ENCODE measurements around the gene TMEM123. TPM values are rescaled to one million over a fixed set of nuclear protein-coding genes. Genes with fewer than 3 reads are reported as not detected.
A peak's percentile ranks its signal among the peaks of the same experiment; 100 is the strongest.

TMEM123 gene
- 99.0 and 103 TPM in 2 replicates for polyA plus RNA-seq (2013)

- peak within 1 kb of the TSS; percentile 87 for H3K4me2 ChIP-seq (ENCODE audit: low read length)
- H3K18ac ChIP-seq (ENCODE audit: low read length): peak within 1 kb of the TSS; percentile 96
- peaks cover 0 to 9% of the 10 kb centered on the region in 2 experiments for H3K4me1 ChIP-seq (ENCODE audit: control insufficient read depth in 1 of 2, insufficient read depth in 2 of 2, low read length in 2 of 2)
- H3K4me3 ChIP-seq (ENCODE audit: low read depth, low read length): peak within 1 kb of the TSS; percentile 97
- peak within 1 kb of the TSS; percentile 81 for H2BK120ac ChIP-seq (ENCODE audit: insufficient read depth, low read length, poor library complexity)
- H2AFZ ChIP-seq (ENCODE audit: insufficient read depth, low read length, poor library complexity): peak within 1 kb of the TSS; percentile 75
- peak within 1 kb of the TSS; percentile 98 for H3K14ac ChIP-seq (ENCODE audit: low read length)
- peak within 1 kb of the TSS; percentile 67 for H3K27ac ChIP-seq (ENCODE audit: low read depth, low read length)
- H2BK12ac ChIP-seq (ENCODE audit: low read length): peak within 1 kb of the TSS; percentile 80
- H3K4ac ChIP-seq (ENCODE audit: low read depth, low read length): peak within 1 kb of the TSS; percentile 99
- H4K12ac ChIP-seq (ENCODE audit: low read depth, low read length): peak within 1 kb of the TSS; percentile 86
- no peaks in the 10 kb centered on the region for H3K36me3 ChIP-seq (ENCODE audit: control insufficient read depth in 1 of 2, insufficient read depth in 2 of 2, low read length in 2 of 2)
- H3K79me1 ChIP-seq (ENCODE audit: low read length): peaks cover 19% of the 10 kb centered on the region
- no peaks in the 10 kb centered on the region for H3K9me3 ChIP-seq (ENCODE audit: insufficient read depth, low read depth, low read length)
- H3K23ac ChIP-seq (ENCODE audit: low read length): peak within 1 kb of the TSS; percentile 42
- peak within 1 kb of the TSS; percentile 86 for H2BK5ac ChIP-seq (ENCODE audit: low read depth, low read length, poor library complexity)
- peak within 1 kb of the TSS; percentile 97 for H4K8ac ChIP-seq (ENCODE audit: low read depth, low read length)
- no CpG with 5 or more reads among the region's 83 CpGs for WGBS (ENCODE audit: extremely low coverage, insufficient coverage, insufficient read length)
- peaks cover 9% of the 10 kb centered on the region for H3K79me2 ChIP-seq (ENCODE audit: control insufficient read depth, insufficient read depth, low read length, poor library complexity)
- DNase-seq: peak; percentile 28 to 38
- no peaks in the 10 kb centered on the region for H3K27me3 ChIP-seq (ENCODE audit: insufficient read depth, low read length)
- H4K91ac ChIP-seq (ENCODE audit: low read depth, low read length): peak within 1 kb of the TSS; percentile 91
- peak within 1 kb of the TSS; percentile 96 for H2AK5ac ChIP-seq (ENCODE audit: low read length)
- H3K9ac ChIP-seq (ENCODE audit: low read length): peak within 1 kb of the TSS; percentile 86
Measured at GRCh38 chr11:102452461-102453301, at the start of gene TMEM123. TMEM123 (minus strand) TSS chr11:102452765; CDS start chr11:102452623, 142 bp downstream.

GRCh38 chr11:102500829-102501228 lies 48.3 kb upstream of the TMEM123 start:
- Histone ChIP-seq H2BK5ac (ENCODE audit: low read depth, low read length, poor library complexity) (no peak overlapping the region), H3K4me3 (ENCODE audit: low read depth, low read length) (no peak overlapping the region), H2BK120ac (ENCODE audit: insufficient read depth, low read length, poor library complexity) (no peak overlapping the region), H3K4ac (ENCODE audit: low read depth, low read length) (no peak overlapping the region), H3K9ac (ENCODE audit: low read length) (no peak overlapping the region), H3K27ac (ENCODE audit: low read depth, low read length) (no peak overlapping the region), H3K79me2 (ENCODE audit: control insufficient read depth, insufficient read depth, low read length, poor library complexity) (no peaks in the 10 kb centered on the region), H2BK12ac (ENCODE audit: low read length) (no peak overlapping the region), H3K18ac (ENCODE audit: low read length) (no peak overlapping the region), H3K4me2 (ENCODE audit: low read length) (no peak overlapping the region), H3K79me1 (ENCODE audit: low read length) (no peaks in the 10 kb centered on the region), H3K4me1 (ENCODE audit: control insufficient read depth in 1 of 2, insufficient read depth in 2 of 2, low read length in 2 of 2) (no peaks in the 10 kb centered on the region), H2AFZ (ENCODE audit: insufficient read depth, low read length, poor library complexity) (no peak overlapping the region), H4K12ac (ENCODE audit: low read depth, low read length) (no peak overlapping the region), H3K27me3 (ENCODE audit: insufficient read depth, low read length) (no peaks in the 10 kb centered on the region), H3K14ac (ENCODE audit: low read length) (no peak overlapping the region), H4K91ac (ENCODE audit: low read depth, low read length) (no peak overlapping the region), H3K36me3 (ENCODE audit: control insufficient read depth in 1 of 2, insufficient read depth in 2 of 2, low read length in 2 of 2) (no peaks in the 10 kb centered on the region), H3K23ac (ENCODE audit: low read length) (no peak overlapping the region), H3K9me3 (ENCODE audit: insufficient read depth, low read depth, low read length) (no peaks in the 10 kb centered on the region), H4K8ac (ENCODE audit: low read depth, low read length) (no peak overlapping the region), H2AK5ac (ENCODE audit: low read length) (no peak overlapping the region)
- DNase-seq: no peak
- no CpG with 5 or more reads among the region's 2 CpGs for WGBS (ENCODE audit: extremely low coverage, insufficient coverage, insufficient read length)

- no peak overlapping the region for H3K9ac ChIP-seq (ENCODE audit: low read length)
- WGBS (ENCODE audit: extremely low coverage, insufficient coverage, insufficient read length): no CpG with 5 or more reads among the region's 2 CpGs
- H2BK12ac ChIP-seq (ENCODE audit: low read length): no peak overlapping the region
- H3K14ac ChIP-seq (ENCODE audit: low read length): no peak overlapping the region
- H3K27ac ChIP-seq (ENCODE audit: low read depth, low read length): no peak overlapping the region
- no peak overlapping the region for H2AK5ac ChIP-seq (ENCODE audit: low read length)
- no peak for DNase-seq
- H3K79me1 ChIP-seq (ENCODE audit: low read length): no peaks in the 10 kb centered on the region
- no peak overlapping the region for H4K8ac ChIP-seq (ENCODE audit: low read depth, low read length)
- H2BK5ac ChIP-seq (ENCODE audit: low read depth, low read length, poor library complexity): no peak overlapping the region
- no peak overlapping the region for H4K12ac ChIP-seq (ENCODE audit: low read depth, low read length)
- H3K4ac ChIP-seq (ENCODE audit: low read depth, low read length): no peak overlapping the region
- no peaks in the 10 kb centered on the region for H3K4me1 ChIP-seq (ENCODE audit: control insufficient read depth in 1 of 2, insufficient read depth in 2 of 2, low read length in 2 of 2)
- no peak overlapping the region for H2BK120ac ChIP-seq (ENCODE audit: insufficient read depth, low read length, poor library complexity)
- H3K23ac ChIP-seq (ENCODE audit: low read length): no peak overlapping the region
- H3K36me3 ChIP-seq (ENCODE audit: control insufficient read depth in 1 of 2, insufficient read depth in 2 of 2, low read length in 2 of 2): no peaks in the 10 kb centered on the region
- H2AFZ ChIP-seq (ENCODE audit: insufficient read depth, low read length, poor library complexity): no peak overlapping the region
- no peak overlapping the region for H3K18ac ChIP-seq (ENCODE audit: low read length)
- no peak overlapping the region for H3K4me2 ChIP-seq (ENCODE audit: low read length)
- H3K79me2 ChIP-seq (ENCODE audit: control insufficient read depth, insufficient read depth, low read length, poor library complexity): no peaks in the 10 kb centered on the region
- no peaks in the 10 kb centered on the region for H3K9me3 ChIP-seq (ENCODE audit: insufficient read depth, low read depth, low read length)
- no peak overlapping the region for H3K4me3 ChIP-seq (ENCODE audit: low read depth, low read length)
- no peak overlapping the region for H4K91ac ChIP-seq (ENCODE audit: low read depth, low read length)
- H3K27me3 ChIP-seq (ENCODE audit: insufficient read depth, low read length): no peaks in the 10 kb centered on the region
Measured at GRCh38 chr11:102499931-102500330, 47.4 kb upstream of the TMEM123 start.

- Histone ChIP-seq H3K18ac (ENCODE audit: low read length) (no peak overlapping the region), H3K23ac (ENCODE audit: low read length) (no peak overlapping the region), H3K79me2 (ENCODE audit: control insufficient read depth, insufficient read depth, low read length, poor library complexity) (no peaks in the 10 kb centered on the region), H3K27me3 (ENCODE audit: insufficient read depth, low read length) (no peaks in the 10 kb centered on the region), H3K4ac (ENCODE audit: low read depth, low read length) (no peak overlapping the region), H2BK5ac (ENCODE audit: low read depth, low read length, poor library complexity) (no peak overlapping the region), H2AFZ (ENCODE audit: insufficient read depth, low read length, poor library complexity) (no peak overlapping the region), H3K4me2 (ENCODE audit: low read length) (no peak overlapping the region), H4K12ac (ENCODE audit: low read depth, low read length) (no peak overlapping the region), H3K4me3 (ENCODE audit: low read depth, low read length) (no peak overlapping the region), H3K9ac (ENCODE audit: low read length) (no peak overlapping the region), H3K36me3 (ENCODE audit: control insufficient read depth in 1 of 2, insufficient read depth in 2 of 2, low read length in 2 of 2) (no peaks in the 10 kb centered on the region), H2BK120ac (ENCODE audit: insufficient read depth, low read length, poor library complexity) (no peak overlapping the region), H3K79me1 (ENCODE audit: low read length) (no peaks in the 10 kb centered on the region), H4K8ac (ENCODE audit: low read depth, low read length) (no peak overlapping the region), H4K91ac (ENCODE audit: low read depth, low read length) (no peak overlapping the region), H3K4me1 (ENCODE audit: control insufficient read depth in 1 of 2, insufficient read depth in 2 of 2, low read length in 2 of 2) (no peaks in the 10 kb centered on the region), H3K14ac (ENCODE audit: low read length) (no peak overlapping the region), H3K27ac (ENCODE audit: low read depth, low read length) (no peak overlapping the region), H3K9me3 (ENCODE audit: insufficient read depth, low read depth, low read length) (no peaks in the 10 kb centered on the region), H2AK5ac (ENCODE audit: low read length) (no peak overlapping the region), H2BK12ac (ENCODE audit: low read length) (no peak overlapping the region)
- no peak for DNase-seq
- WGBS (ENCODE audit: extremely low coverage, insufficient coverage, insufficient read length): no CpG with 5 or more reads among the region's 3 CpGs
Measured at GRCh38 chr11:102499151-102499550, 46.6 kb upstream of the TMEM123 start.
